SK-N-SH (cell line): Measurements from ENCODE around the gene SASH1.

ENCODE experiments used
- CTCF ChIP-seq: fragments of 200-600 bp; sonication (generic); IDR thresholded peaks from 2 replicates; pipeline ENCODE4 v1.6.1; 2017; ENCODE audit warnings: antibody characterized with exemption, mild to moderate bottlenecking, moderate library complexity
- ELF1 ChIP-seq: IDR thresholded peaks from 2 replicates; pipeline ENCODE4 v1.4.0; 2012
- EP300 ChIP-seq, 2 experiments: IDR thresholded peaks; 2 replicates each; pipeline versions ENCODE4 v1.4.0 to v1.6.1; 2012; ENCODE audit warnings: borderline replicate concordance in 1 of 2, low read depth in 1 of 2, low read length in 1 of 2
- FOXJ3 ChIP-seq: sonication (generic); formaldehyde crosslinking; IDR thresholded peaks from 2 replicates; pipeline ENCODE4 v1.5.1; 2020; ENCODE audit warnings: mild to moderate bottlenecking, missing genetic modification reagents
- JUND ChIP-seq: IDR thresholded peaks from 2 replicates; pipeline ENCODE4 v1.4.0; 2012
- NFIC ChIP-seq: IDR thresholded peaks from 2 replicates; pipeline ENCODE4 v1.4.0; 2012; ENCODE audit warnings: borderline replicate concordance
- NRF1 ChIP-seq: IDR thresholded peaks from 2 replicates; pipeline ENCODE4 v1.6.1; 2012; ENCODE audit warnings: low read depth, mild to moderate bottlenecking, low read length
- POLR2AphosphoS5 ChIP-seq: IDR thresholded peaks from 2 replicates; pipeline ENCODE4 v1.6.1; 2012; ENCODE audit warnings: low read depth, low read length
- RAD21 ChIP-seq: IDR thresholded peaks from 2 replicates; pipeline ENCODE4 v1.6.1; 2012; ENCODE audit warnings: mild to moderate bottlenecking, low read length
- RFX5 ChIP-seq: IDR thresholded peaks from 2 replicates; pipeline ENCODE4 v1.6.1; 2012; ENCODE audit warnings: mild to moderate bottlenecking, improper control_type of control experiment, low read length
- RXRA ChIP-seq: IDR thresholded peaks from 2 replicates; pipeline ENCODE4 v1.4.0; 2012; ENCODE audit warnings: low read depth, mild to moderate bottlenecking, borderline replicate concordance
- SIN3A ChIP-seq: IDR thresholded peaks from 2 replicates; pipeline ENCODE4 v1.6.1; 2012; ENCODE audit warnings: low read depth, mild to moderate bottlenecking, low read length, moderate library complexity, borderline replicate concordance
- ZBTB33 ChIP-seq: IDR thresholded peaks from 2 replicates; pipeline ENCODE4 v1.4.0; 2012; ENCODE audit warnings: low read depth, borderline replicate concordance
- TF ChIP-seq, protein P1 (sequence below): IDR thresholded peaks from 2 replicates; pipeline ENCODE4 v1.4.0; 2012; ENCODE audit warnings: low read depth

DNA sequence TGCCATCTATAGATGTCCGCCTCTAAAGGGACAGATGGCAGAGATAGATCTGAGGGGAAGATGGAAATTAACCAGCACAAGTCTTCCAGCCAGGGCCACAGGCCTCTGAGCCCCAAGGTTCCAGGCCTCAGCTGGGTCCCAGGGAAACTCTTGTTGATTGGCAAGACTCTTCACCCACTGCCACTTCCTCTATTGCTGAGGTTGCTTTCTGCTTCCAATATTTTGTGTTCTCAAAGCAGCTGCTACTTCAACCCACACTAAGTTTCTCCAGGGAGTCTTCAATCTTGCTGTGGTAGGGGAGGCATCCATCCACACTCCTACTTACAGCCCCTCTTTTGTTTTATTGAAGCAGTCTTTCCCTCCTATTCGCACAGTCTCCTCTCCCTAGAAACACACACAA lies 36.4 kb upstream of the SASH1 start:
- TF ChIP-seq CTCF: no peak
- no peak for TF ChIP-seq RXRA
- no peak for TF ChIP-seq NFIC
- no peak for TF ChIP-seq FOXJ3
- no peak for TF ChIP-seq RAD21
- TF ChIP-seq NRF1: no peak
- TF ChIP-seq ZBTB33: no peak
- no peak for TF ChIP-seq EP300 (IDR thresholded peaks at IDR 0.05; ENCODE audit: borderline replicate concordance in 1 of 2, low read depth in 1 of 2, low read length in 1 of 2)
- TF ChIP-seq SIN3A: no peak
- TF ChIP-seq JUND: no peak
- TF ChIP-seq, protein P1, sequence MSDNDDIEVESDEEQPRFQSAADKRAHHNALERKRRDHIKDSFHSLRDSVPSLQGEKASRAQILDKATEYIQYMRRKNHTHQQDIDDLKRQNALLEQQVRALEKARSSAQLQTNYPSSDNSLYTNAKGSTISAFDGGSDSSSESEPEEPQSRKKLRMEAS: no peak
- TF ChIP-seq ELF1: no peak
- TF ChIP-seq RFX5: no peak
- TF ChIP-seq POLR2AphosphoS5: no peak
